SU-DHL-6 (cell line): Measurements from ENCODE around the gene GAS7.

Source experiments
- H2AFZ ChIP-seq: fragments of 200-600 bp; sonication (generic); 2 replicates; pipeline ENCODE4 v1.6.1; 2014; ENCODE audit warnings: low read depth, mild to moderate bottlenecking, moderate library complexity, mixed read lengths, antibody characterized with exemption, low read length; ENCODE audit not compliant: severe bottlenecking
- H3F3A ChIP-seq: fragments of 200-600 bp; shearing (Covaris generic); 2 replicates; pipeline ENCODE4 v1.6.0; 2016; ENCODE audit warnings: antibody characterized with exemption, mild to moderate bottlenecking; ENCODE audit not compliant: insufficient read depth
- H3K27ac ChIP-seq: fragments of 200-600 bp; sonication (generic); 2 replicates; pipeline ENCODE4 v1.5.1; 2016; ENCODE audit warnings: low read depth, mild to moderate bottlenecking, low read length, moderate library complexity, mixed read lengths
- H3K27me3 ChIP-seq: fragments of 200-600 bp; sonication (generic), shearing (Covaris generic); 2 replicates; pipeline ENCODE4 v1.6.0; 2014; ENCODE audit warnings: mild to moderate bottlenecking, low read length
- H3K36me3 ChIP-seq: fragments of 200-600 bp; sonication (generic); 2 replicates; pipeline ENCODE4 v1.6.1; 2014; ENCODE audit warnings: mild to moderate bottlenecking, low read length, mixed read lengths
- H3K4me2 ChIP-seq: fragments of 300-600, 200-600 bp; shearing (Covaris generic), sonication (generic); 2 replicates; pipeline ENCODE4 v1.6.0; 2014; ENCODE audit warnings: low read length, low read depth, mild to moderate bottlenecking; ENCODE audit not compliant: poor library complexity, severe bottlenecking
- H3K4me3 ChIP-seq: fragments of 200-600 bp; sonication (generic); 2 replicates; pipeline ENCODE4 v1.5.1; 2014; ENCODE audit warnings: antibody characterized with exemption, low read length, mild to moderate bottlenecking, mixed read lengths; ENCODE audit not compliant: insufficient read depth, poor library complexity, severe bottlenecking
- H3K79me2 ChIP-seq: fragments of 200-600 bp; sonication (generic); 2 replicates; pipeline ENCODE4 v1.6.1; 2014; ENCODE audit warnings: mild to moderate bottlenecking, low read length, moderate library complexity; ENCODE audit not compliant: insufficient read depth
- H3K9ac ChIP-seq: fragments of 200-600 bp; sonication (generic); 2 replicates; pipeline ENCODE4 v1.7.0; 2014; ENCODE audit warnings: mild to moderate bottlenecking, low read length
- H3K9me2 ChIP-seq: fragments of 200-600 bp; sonication (generic); replicated peaks from 2 replicates; pipeline ENCODE4 v1.6.1; 2014; ENCODE audit warnings: low read length; ENCODE audit not compliant: insufficient read depth
- H3K9me3 ChIP-seq: fragments of 200-600 bp; sonication (generic); 2 replicates; pipeline ENCODE4 v1.6.1; 2014; ENCODE audit warnings: low read length, mixed read lengths; ENCODE audit not compliant: insufficient read depth
- H4K20me1 ChIP-seq: fragments of 200-600 bp; sonication (generic); 2 replicates; pipeline ENCODE4 v1.6.1; 2014; ENCODE audit warnings: low read depth, mild to moderate bottlenecking, antibody characterized with exemption, low read length, moderate library complexity, mixed read lengths
- CTCF ChIP-seq: fragments of 200-600 bp; sonication (generic); IDR thresholded peaks from one replicate; pipeline ENCODE4 v1.5.1; 2017; ENCODE audit warnings: antibody characterized with exemption, mild to moderate bottlenecking, low read length, moderate library complexity; ENCODE audit not compliant: insufficient read depth, poor library complexity, severe bottlenecking
- EZH2phosphoT487 ChIP-seq: fragments of 200-600 bp; sonication (generic), shearing (Covaris generic); conservative IDR thresholded peaks from 2 replicates; pipeline ENCODE4 v1.6.1; 2018; ENCODE audit warnings: mild to moderate bottlenecking, antibody characterized with exemption, low read length, moderate library complexity, mixed read lengths

GAS7 gene

GRCh38 chr17:9982159-9982558, 216.2 kb downstream of the GAS7 start:
- Histone ChIP-seq H2AFZ (no peak overlapping the region), H3K36me3 (no peaks in the 10 kb centered on the region), H3K9ac (no peak overlapping the region), H3F3A (no peaks in the 10 kb centered on the region), H3K9me2 (no peaks in the 10 kb centered on the region), H3K4me2 (no peak overlapping the region), H4K20me1 (no peaks in the 10 kb centered on the region), H3K27ac (no peak overlapping the region), H3K4me3 (no peak overlapping the region), H3K79me2 (no peaks in the 10 kb centered on the region), H3K27me3 (no peaks in the 10 kb centered on the region), H3K9me3 (no peaks in the 10 kb centered on the region)
- TF ChIP-seq EZH2phosphoT487 (no peak), CTCF (no peak)

- H3K4me2 ChIP-seq, result no peak overlapping the region
- H3K27ac ChIP-seq, result no peak overlapping the region
- no peaks in the 10 kb centered on the region for H3F3A ChIP-seq
- no peaks in the 10 kb centered on the region for H3K79me2 ChIP-seq
- H3K36me3 ChIP-seq, result no peaks in the 10 kb centered on the region
- H3K4me3 ChIP-seq, result no peak overlapping the region
- no peak overlapping the region for H2AFZ ChIP-seq
- no peaks in the 10 kb centered on the region for H4K20me1 ChIP-seq
- no peaks in the 10 kb centered on the region for H3K9me3 ChIP-seq
- no peaks in the 10 kb centered on the region for H3K9me2 ChIP-seq
- no peaks in the 10 kb centered on the region for H3K27me3 ChIP-seq
- no peak for TF ChIP-seq EZH2phosphoT487
- TF ChIP-seq CTCF, result no peak
- no peak overlapping the region for H3K9ac ChIP-seq
Observed at GRCh38 chr17:9981344-9981915, 217.0 kb downstream of the GAS7 start.

DNA sequence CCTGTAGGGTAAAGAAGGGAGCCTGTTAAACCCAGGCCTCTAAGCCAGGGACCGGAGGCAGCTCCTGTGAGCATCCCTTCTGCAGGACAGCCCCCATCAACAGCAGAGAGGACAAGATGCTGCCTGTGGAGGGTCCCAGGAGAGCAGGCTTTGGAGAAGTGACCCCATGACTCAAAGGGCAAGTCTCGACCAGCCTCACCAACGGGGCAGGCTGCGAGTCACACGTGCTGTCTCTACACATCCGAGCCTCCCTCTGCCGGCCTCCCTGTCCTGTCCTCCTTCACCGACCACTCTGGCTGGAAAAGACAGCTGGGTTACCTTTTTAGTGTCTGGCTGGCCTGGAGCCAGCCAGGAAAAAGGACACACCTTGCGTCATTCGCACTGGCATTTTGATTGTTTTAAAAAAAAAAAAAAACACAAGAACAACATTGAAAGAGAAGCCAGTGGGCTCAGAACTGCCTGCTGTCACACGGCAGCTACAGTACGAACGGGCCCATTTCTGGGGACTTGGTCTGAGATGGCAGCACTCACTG, 218.9 kb downstream of the GAS7 start:
- H3K36me3 ChIP-seq, result no peaks in the 10 kb centered on the region
- no peak for TF ChIP-seq EZH2phosphoT487
- no peak for TF ChIP-seq CTCF

More for the DNA sequence above, 218.9 kb downstream of the GAS7 start:
- Histone ChIP-seq H3K27me3 (no peaks in the 10 kb centered on the region), H3K9me3 (no peaks in the 10 kb centered on the region), H3F3A (no peaks in the 10 kb centered on the region), H3K9me2 (no peaks in the 10 kb centered on the region), H3K4me3 (no peak overlapping the region), H3K4me2 (no peak overlapping the region), H4K20me1 (no peaks in the 10 kb centered on the region), H3K27ac (no peak overlapping the region), H2AFZ (no peak overlapping the region), H3K9ac (no peak overlapping the region), H3K79me2 (no peaks in the 10 kb centered on the region)
